ENCODE results near the gene UPK1A.

UPK1A gene

DNA sequence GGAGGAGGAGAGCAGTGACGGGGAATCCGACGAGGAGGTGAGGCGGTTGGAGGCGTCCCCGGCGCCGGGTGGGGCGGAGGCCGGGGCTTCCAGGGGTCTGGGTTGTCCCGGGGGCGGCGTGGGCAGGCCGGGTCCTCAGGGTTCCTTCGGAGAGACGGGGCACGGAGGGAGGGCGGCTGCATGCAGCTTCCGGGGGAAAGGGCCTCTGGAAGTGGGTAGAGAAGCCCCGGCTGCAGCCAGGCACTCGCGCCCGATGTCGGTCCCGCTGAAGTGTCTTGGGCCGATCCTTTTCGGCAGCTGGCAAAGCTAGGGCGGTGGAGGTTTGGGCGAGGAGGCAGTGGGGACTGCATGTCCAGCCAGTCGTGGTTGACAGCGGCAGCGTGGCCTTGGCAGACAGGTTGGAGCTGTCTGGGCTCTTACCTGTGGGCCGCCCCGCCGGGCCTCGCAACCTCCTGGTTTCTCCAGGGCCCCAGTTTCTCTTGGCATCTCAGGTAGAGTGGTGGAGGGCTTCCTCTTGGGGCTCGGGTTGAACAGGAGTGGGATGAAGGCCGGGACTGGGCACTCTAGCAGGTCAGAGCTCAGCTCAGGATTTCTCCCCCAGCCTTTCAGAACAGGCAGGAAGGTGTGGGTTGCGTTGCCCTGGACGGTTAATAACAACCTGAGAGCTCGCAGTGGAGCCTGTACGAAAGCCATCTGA lies 52.2 kb downstream of the UPK1A start:
- TF ChIP-seq SIN3A (IDR thresholded peaks at IDR 0.05; ENCODE audit: borderline replicate concordance, insufficient read depth, low read length): no peak
- no peak for TF ChIP-seq TAF1 (IDR thresholded peaks at IDR 0.05; ENCODE audit: borderline replicate concordance, insufficient read depth, low read length)
- no peak for TF ChIP-seq FOXP2 (optimal IDR thresholded peaks at IDR 0.05; ENCODE audit: borderline replicate concordance, extremely low read depth, extremely low read length, insufficient read depth)
- no peak for TF ChIP-seq POLR2AphosphoS5 (IDR thresholded peaks at IDR 0.05; ENCODE audit: low read depth, low read length)
- TF ChIP-seq, protein P1, sequence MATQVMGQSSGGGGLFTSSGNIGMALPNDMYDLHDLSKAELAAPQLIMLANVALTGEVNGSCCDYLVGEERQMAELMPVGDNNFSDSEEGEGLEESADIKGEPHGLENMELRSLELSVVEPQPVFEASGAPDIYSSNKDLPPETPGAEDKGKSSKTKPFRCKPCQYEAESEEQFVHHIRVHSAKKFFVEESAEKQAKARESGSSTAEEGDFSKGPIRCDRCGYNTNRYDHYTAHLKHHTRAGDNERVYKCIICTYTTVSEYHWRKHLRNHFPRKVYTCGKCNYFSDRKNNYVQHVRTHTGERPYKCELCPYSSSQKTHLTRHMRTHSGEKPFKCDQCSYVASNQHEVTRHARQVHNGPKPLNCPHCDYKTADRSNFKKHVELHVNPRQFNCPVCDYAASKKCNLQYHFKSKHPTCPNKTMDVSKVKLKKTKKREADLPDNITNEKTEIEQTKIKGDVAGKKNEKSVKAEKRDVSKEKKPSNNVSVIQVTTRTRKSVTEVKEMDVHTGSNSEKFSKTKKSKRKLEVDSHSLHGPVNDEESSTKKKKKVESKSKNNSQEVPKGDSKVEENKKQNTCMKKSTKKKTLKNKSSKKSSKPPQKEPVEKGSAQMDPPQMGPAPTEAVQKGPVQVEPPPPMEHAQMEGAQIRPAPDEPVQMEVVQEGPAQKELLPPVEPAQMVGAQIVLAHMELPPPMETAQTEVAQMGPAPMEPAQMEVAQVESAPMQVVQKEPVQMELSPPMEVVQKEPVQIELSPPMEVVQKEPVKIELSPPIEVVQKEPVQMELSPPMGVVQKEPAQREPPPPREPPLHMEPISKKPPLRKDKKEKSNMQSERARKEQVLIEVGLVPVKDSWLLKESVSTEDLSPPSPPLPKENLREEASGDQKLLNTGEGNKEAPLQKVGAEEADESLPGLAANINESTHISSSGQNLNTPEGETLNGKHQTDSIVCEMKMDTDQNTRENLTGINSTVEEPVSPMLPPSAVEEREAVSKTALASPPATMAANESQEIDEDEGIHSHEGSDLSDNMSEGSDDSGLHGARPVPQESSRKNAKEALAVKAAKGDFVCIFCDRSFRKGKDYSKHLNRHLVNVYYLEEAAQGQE (IDR thresholded peaks at IDR 0.05; ENCODE audit: insufficient read depth in 1 of 2, low read depth in 2 of 2, low read length in 2 of 2): no peak

DNA sequence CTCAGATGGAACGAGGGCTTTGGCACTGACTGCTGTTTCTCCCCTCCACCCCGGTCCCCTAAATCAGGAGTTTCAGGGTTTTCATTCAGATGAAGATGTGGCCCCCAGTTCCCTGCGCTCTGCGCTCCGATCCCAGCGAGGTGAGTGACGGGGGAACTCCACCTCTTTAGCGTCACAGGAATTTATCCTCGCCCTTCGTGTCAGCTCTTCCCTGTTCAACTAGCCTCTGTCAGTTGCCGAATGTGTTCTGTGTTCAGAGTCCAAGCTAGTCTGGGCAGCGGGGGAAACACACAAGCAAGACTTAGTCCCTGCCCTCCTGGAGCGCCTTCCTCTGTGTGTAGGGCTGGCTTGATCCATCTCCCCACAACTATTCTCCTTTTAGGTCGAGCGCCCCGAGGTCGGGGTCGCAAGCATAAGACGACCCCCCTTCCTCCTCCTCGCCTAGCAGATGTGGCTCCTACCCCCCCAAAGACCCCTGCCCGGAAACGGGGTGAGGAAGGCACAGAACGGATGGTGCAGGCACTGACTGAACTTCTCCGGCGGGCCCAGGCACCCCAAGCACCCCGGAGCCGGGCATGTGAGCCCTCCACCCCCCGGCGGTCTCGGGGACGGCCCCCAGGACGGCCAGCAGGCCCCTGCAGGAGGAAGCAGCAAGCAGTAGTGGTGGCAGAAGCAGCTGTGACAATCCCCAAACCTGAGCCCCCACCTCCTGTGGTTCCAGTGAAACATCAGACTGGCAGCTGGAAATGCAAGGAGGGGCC lies 53.3 kb downstream of the UPK1A start:
- no peak for TF ChIP-seq TAF1 (IDR thresholded peaks at IDR 0.05; ENCODE audit: borderline replicate concordance, insufficient read depth, low read length)
- TF ChIP-seq FOXP2 (optimal IDR thresholded peaks at IDR 0.05; ENCODE audit: borderline replicate concordance, extremely low read depth, extremely low read length, insufficient read depth): no peak
- TF ChIP-seq POLR2AphosphoS5 (IDR thresholded peaks at IDR 0.05; ENCODE audit: low read depth, low read length): no peak
- TF ChIP-seq SIN3A (IDR thresholded peaks at IDR 0.05; ENCODE audit: borderline replicate concordance, insufficient read depth, low read length): no peak
- TF ChIP-seq, protein P1 (IDR thresholded peaks at IDR 0.05; ENCODE audit: insufficient read depth in 1 of 2, low read depth in 2 of 2, low read length in 2 of 2): no peak

DNA sequence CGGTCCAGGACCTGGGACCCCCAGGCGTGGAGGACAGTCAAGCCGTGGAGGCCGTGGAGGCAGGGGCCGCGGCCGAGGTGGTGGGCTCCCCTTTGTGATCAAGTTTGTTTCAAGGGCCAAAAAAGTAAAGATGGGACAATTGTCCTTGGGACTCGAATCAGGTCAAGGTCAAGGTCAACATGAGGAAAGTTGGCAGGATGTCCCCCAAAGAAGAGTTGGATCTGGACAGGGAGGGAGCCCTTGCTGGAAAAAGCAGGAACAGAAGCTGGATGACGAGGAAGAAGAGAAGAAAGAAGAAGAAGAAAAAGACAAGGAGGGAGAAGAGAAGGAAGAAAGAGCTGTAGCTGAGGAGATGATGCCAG lies 53.8 kb downstream of the UPK1A start:
- TF ChIP-seq POLR2AphosphoS5 (IDR thresholded peaks at IDR 0.05; ENCODE audit: low read depth, low read length): no peak
- TF ChIP-seq TAF1 (IDR thresholded peaks at IDR 0.05; ENCODE audit: borderline replicate concordance, insufficient read depth, low read length): no peak
- no peak for TF ChIP-seq SIN3A (IDR thresholded peaks at IDR 0.05; ENCODE audit: borderline replicate concordance, insufficient read depth, low read length)
- no peak for TF ChIP-seq FOXP2 (optimal IDR thresholded peaks at IDR 0.05; ENCODE audit: borderline replicate concordance, extremely low read depth, extremely low read length, insufficient read depth)
- TF ChIP-seq, protein P1 (IDR thresholded peaks at IDR 0.05; ENCODE audit: insufficient read depth in 1 of 2, low read depth in 2 of 2, low read length in 2 of 2): no peak

DNA sequence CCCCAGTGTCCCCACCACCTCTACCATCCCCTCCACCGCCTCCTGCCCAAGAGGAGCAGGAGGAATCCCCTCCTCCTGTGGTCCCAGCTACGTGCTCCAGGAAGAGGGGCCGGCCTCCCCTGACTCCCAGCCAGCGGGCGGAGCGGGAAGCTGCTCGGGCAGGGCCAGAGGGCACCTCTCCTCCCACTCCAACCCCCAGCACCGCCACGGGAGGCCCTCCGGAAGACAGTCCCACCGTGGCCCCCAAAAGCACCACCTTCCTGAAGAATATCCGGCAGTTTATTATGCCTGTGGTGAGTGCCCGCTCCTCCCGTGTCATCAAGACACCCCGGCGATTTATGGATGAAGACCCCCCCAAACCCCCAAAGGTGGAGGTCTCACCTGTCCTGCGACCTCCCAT lies 54.3 kb downstream of the UPK1A start:
- TF ChIP-seq, protein P1 (IDR thresholded peaks at IDR 0.05; ENCODE audit: insufficient read depth in 1 of 2, low read depth in 2 of 2, low read length in 2 of 2): no peak
- TF ChIP-seq POLR2AphosphoS5 (IDR thresholded peaks at IDR 0.05; ENCODE audit: low read depth, low read length) (no peak), FOXP2 (optimal IDR thresholded peaks at IDR 0.05; ENCODE audit: borderline replicate concordance, extremely low read depth, extremely low read length, insufficient read depth) (no peak), TAF1 (IDR thresholded peaks at IDR 0.05; ENCODE audit: borderline replicate concordance, insufficient read depth, low read length) (no peak), SIN3A (IDR thresholded peaks at IDR 0.05; ENCODE audit: borderline replicate concordance, insufficient read depth, low read length) (no peak)

Measured in PFSK-1 (cell line).